ENCODE results near the gene LIMS1.

LIMS1 gene

GRCh38 chr2:108616318-108616717 lies 82.0 kb downstream of the LIMS1 start:
- no peak for DNase-seq

DNA sequence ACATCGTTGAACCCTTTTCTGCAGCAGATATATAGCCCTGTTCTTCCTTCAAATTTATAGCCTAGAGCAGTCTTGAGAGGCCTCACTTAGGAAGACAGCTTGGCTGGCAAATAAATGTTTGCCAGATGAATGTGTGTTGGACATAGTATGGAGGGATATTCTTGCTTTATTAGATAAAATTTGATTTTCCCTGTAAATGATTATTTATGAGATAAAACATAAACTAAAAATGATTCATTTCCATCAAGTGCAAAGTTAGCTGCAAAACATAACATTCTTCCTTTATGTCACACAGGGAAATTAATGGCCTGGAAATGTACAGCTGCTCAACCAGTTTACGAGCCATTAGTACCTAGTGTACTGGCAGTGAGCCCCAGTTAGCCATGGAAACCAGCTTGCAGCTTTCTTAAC lies 82.5 kb downstream of the LIMS1 start:
- DNase-seq, result no peak

GRCh38 chr2:108617617-108618016 lies 83.3 kb downstream of the LIMS1 start:
- DNase-seq, result no peak

- DNase-seq, result no peak
These were observed 85.8 kb downstream of the LIMS1 start for GRCh38 chr2:108619925-108620620.

- no peak for DNase-seq
These were observed 86.4 kb downstream of the LIMS1 start for GRCh38 chr2:108620656-108621055.

DNA sequence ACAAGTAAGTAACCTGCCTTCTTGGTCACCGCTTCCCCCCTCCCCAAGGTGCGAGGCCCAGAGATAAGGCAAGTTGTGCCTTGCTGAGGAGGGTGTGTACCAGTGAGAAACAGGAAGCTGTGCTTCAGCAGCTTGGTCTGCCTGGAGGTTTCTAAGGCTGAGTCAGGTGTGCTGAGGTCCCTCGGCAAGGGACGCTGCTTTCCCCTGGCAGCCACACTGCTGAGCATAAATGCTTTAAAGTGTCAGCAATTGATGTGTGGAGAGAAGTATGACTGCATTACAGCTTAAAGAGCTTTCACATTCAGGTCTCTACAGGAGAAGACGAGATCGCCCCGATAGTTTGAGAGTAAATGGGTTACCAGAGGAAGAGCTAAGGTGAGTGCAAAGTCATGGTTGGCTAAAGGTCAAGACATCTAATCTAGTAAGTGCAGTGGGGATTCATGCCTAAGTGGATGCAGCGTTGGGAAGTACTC lies 86.9 kb downstream of the LIMS1 start:
- peak; percentile 78 for DNase-seq

- no peak for DNase-seq
These were observed 87.7 kb downstream of the LIMS1 start for GRCh38 chr2:108621687-108622681.

GRCh38 chr2:108623616-108624015 lies 89.3 kb downstream of the LIMS1 start:
- DNase-seq, result no peak

DNA sequence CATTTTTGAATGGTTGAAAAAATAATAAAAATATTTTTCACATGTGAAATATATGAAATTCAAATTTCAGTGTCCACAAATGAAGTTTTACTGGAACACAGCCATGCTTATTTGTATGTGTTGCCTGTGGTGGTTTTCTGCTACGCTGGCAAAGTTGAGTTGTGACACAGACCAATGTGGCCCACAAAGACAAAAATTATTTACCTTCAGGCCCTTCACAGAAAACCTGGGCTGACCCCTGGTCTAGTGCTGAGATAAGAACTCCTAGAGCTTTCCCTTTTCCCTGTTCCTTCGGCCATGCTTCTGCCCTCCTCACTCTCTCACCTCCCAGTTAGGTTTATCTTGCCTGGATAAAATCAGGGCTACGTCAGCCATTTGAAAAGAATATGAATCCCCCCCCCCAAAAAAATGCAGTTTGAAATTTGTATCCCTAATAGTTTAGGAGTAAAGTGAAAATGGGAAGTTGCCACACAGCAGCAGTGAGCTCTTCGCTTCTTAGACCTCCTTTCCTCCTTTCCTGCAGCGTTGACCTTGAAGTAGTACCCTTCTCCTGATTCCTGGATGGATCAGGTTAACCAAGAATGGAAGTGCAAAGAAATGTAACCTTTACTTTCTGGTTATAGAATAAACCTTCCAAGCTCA lies 91.0 kb downstream of the LIMS1 start:
- DNase-seq, result no peak

DNA sequence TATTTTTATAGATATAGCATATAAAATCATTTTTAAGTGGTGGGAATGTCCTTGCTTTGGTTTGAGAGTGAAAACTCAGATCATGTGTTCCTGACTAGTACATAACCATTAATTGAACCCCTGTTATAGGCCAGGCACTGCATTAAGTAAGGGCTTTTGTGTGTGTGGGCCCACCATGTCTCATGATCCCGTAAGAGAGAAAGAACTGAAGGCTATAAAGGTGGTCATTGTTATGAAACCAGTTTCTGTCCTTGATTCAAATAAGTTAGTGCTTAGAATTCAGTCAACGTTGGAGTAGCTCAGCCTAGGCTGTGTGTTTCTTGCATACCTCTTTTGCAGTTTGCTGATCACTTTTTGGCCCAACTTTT lies 91.5 kb downstream of the LIMS1 start:
- DNase-seq, result no peak

DNA sequence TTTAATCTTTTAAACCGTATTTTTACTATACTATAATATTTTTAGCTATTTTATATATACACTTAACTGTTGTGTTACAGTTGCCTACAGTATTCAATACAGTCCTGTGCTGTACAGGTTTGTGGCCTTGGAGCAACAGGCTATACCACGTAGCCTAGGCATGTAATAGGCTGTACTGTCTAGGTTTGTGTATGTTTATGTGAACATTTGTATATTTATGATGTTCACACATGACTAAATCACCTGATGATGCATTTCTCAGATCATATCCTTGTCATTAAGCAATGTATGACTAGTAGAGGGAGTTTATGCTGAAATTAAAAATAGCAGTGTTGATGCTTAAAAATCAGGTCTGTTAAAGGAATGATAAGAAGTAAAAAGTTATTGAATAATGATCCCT lies 92.7 kb downstream of the LIMS1 start:
- DNase-seq, result no peak

- no peak for DNase-seq
These were observed 93.8 kb downstream of the LIMS1 start for GRCh38 chr2:108627911-108628567.

GRCh38 chr2:108628936-108629335 lies 94.7 kb downstream of the LIMS1 start:
- DNase-seq, result no peak

GRCh38 chr2:108629417-108629816 lies 95.1 kb downstream of the LIMS1 start:
- no peak for DNase-seq

- DNase-seq, result no peak
These were observed 96.5 kb downstream of the LIMS1 start for GRCh38 chr2:108630567-108631405.

DNA sequence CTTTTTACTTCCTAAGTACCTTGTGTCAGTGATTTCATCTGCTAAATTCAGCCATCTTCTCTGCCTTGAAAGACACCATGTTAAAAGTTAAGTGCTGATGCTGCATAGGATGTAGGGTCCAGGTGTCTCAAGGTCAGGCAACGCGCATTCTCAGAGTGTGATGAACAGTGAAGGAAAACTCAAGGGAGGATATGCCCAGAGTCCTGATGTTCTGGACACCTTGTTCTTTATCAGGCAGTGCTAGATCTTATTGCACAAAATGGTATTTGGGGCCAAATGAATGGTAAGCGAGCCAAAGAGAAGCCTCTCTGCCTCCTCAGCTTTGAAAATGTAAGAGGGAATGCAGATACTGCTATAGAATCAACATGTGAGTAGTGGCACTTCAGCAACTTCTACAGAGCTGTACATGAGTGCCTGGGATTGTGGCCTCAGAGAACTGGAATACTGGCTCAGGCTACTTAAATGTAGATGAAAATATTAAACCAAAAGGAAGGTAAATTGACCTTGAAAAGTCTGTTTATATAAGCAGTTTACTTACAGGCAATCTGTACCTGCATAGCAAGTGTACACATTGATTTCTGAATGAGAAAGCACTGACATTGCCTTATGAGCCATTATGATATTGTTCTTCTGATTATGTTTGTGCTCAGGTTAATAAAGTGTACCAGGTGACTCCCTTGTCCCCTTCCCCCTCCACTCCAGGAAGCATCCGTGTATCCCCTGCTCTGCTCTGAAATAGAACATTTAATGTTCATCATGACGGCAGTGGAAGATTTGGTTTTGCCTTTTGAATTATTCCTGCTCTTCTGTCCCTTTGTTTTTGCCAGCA lies 98.3 kb downstream of the LIMS1 start:
- no peak for DNase-seq

- no peak for DNase-seq
These were observed 99.1 kb downstream of the LIMS1 start for GRCh38 chr2:108633409-108633808.

DNA sequence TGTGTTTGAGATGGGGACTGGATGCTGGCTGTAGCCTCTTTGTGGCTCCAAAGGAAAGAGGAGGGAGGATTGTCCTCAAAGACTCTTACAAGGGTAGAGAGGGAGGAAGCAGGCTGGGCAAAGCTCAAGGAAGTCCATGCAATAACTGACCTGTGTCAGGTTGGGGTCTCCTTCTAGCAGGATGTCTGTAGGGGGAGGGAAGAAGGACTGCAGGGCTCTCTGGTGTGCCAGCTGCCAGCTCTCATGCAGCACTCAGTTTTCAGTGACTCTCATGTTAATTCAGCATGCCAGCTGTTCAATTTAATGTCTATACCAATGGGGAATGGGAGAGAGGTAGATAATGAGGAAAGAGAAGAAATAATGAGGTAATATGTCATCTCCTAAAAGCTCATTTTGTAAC lies 99.7 kb downstream of the LIMS1 start:
- DNase-seq, result no peak

GRCh38 chr2:108634576-108635160 lies 100.4 kb downstream of the LIMS1 start:
- no peak for DNase-seq

GRCh38 chr2:108635630-108636354 lies 101.5 kb downstream of the LIMS1 start:
- DNase-seq, result no peak

Data from stimulated activated naive CD4-positive, alpha-beta T cell treated with Interleukin-2 at 50 U/mL for 16 hours (primary cell).